A549 (cell line): ENCODE results near the gene WDCP. TPM values are rescaled to one million over a fixed set of nuclear protein-coding genes. Genes with fewer than 3 reads are reported as not detected.

Source experiments
- BCL3 ChIP-seq: fragments of >200 bp; sonication (Bioruptor Twin); formaldehyde crosslinking; IDR thresholded peaks from 3 replicates; pipeline ENCODE4 v1.6.1; 2016
- BHLHE40 ChIP-seq: IDR thresholded peaks from 2 replicates; pipeline ENCODE4 v1.6.1; 2012; ENCODE audit warnings: low read depth, low read length, inconsistent platforms
- CBX2 ChIP-seq: fragments of 200-600 bp; sonication (generic); IDR thresholded peaks from 2 replicates; pipeline ENCODE4 v1.6.1; 2016; ENCODE audit warnings: low read depth, mild to moderate bottlenecking, borderline replicate concordance
- CEBPB ChIP-seq, 2 experiments: fragments of >200 bp in 1 of 2; sonication (Bioruptor Twin) in 1 of 2; formaldehyde crosslinking in 1 of 2; IDR thresholded peaks; 2 replicates each; pipeline ENCODE4 v1.6.1; 2012 to 2016
- CHD2 ChIP-seq: fragments of 150-350 bp; IDR thresholded peaks from 2 replicates; pipeline ENCODE4 v1.6.1; 2014; ENCODE audit warnings: low read length; ENCODE audit not compliant: partially characterized antibody
- CHD4 ChIP-seq: fragments of 200-600 bp; sonication (generic); IDR thresholded peaks from 2 replicates; pipeline ENCODE4 v1.6.1; 2016; ENCODE audit warnings: antibody characterized with exemption, mild to moderate bottlenecking, borderline replicate concordance
- E2F6 ChIP-seq: IDR thresholded peaks from 2 replicates; pipeline ENCODE4 v1.6.1; 2012; ENCODE audit warnings: low read depth, borderline replicate concordance
- ELK1 ChIP-seq: fragments of 150-350 bp; IDR thresholded peaks from 2 replicates; pipeline ENCODE4 v1.6.1; 2014; ENCODE audit warnings: low read depth, mild to moderate bottlenecking, low read length
- EP300 ChIP-seq, 2 experiments: fragments of >200 bp; sonication (Bioruptor Twin); formaldehyde crosslinking; IDR thresholded peaks; 2 replicates in 1 of 2; 3 replicates in 1 of 2; pipeline ENCODE4 v1.6.1; 2016 to 2017
- FOSB ChIP-seq: fragments of 250-450 bp; sonication (Bioruptor Pico); IDR thresholded peaks from 2 replicates; pipeline ENCODE4 v1.5.0; 2020; ENCODE audit warnings: mild to moderate bottlenecking, moderate library complexity
- FOSL2 ChIP-seq, 2 experiments: fragments of 450-650 bp in 1 of 2; fragments of >200 bp in 1 of 2; sonication (Bioruptor Twin) in 1 of 2; formaldehyde crosslinking; IDR thresholded peaks; 2 replicates each; pipeline versions ENCODE4 v1.5.0 to v1.6.1; 2016 to 2020; ENCODE audit warnings: mild to moderate bottlenecking in 1 of 2, moderate library complexity in 1 of 2
- HDAC2 ChIP-seq: fragments of 200-600 bp; sonication (generic); IDR thresholded peaks from 2 replicates; pipeline ENCODE4 v1.6.1; 2016
- HES2 ChIP-seq: fragments of >200 bp; sonication (Bioruptor Twin); formaldehyde crosslinking; IDR thresholded peaks from 2 replicates; pipeline ENCODE4 v1.6.1; 2016
- HEYL ChIP-seq: fragments of 250-450 bp; sonication (Bioruptor Pico); IDR thresholded peaks from 2 replicates; pipeline ENCODE4 v1.8.0; 2021; ENCODE audit warnings: mild to moderate bottlenecking, moderate library complexity
- HOXA7 ChIP-seq: fragments of 250-450 bp; sonication (Bioruptor Pico); IDR thresholded peaks from 2 replicates; pipeline ENCODE4 v1.5.0; 2020; ENCODE audit warnings: mild to moderate bottlenecking, moderate library complexity
- HOXB5 ChIP-seq: fragments of 250-450 bp; sonication (Bioruptor Pico); IDR thresholded peaks from 2 replicates; pipeline ENCODE4 v1.5.0; 2020; ENCODE audit warnings: mild to moderate bottlenecking, moderate library complexity
- JUN ChIP-seq, 2 experiments: fragments of >200 bp; sonication (Bioruptor Twin); formaldehyde crosslinking; IDR thresholded peaks; 2 replicates in 1 of 2; 3 replicates in 1 of 2; pipeline ENCODE4 v1.6.1; 2016 to 2017
- KDM1A ChIP-seq: fragments of 200-600 bp; sonication (generic); IDR thresholded peaks from 2 replicates; pipeline ENCODE4 v1.6.1; 2016; ENCODE audit warnings: low read depth, mild to moderate bottlenecking
- MAZ ChIP-seq: fragments of 150-350 bp; IDR thresholded peaks from 2 replicates; pipeline ENCODE4 v1.6.1; 2014; ENCODE audit warnings: antibody characterized with exemption, low read depth, low read length, borderline replicate concordance
- MYC ChIP-seq: IDR thresholded peaks from 2 replicates; pipeline ENCODE4 v1.6.1; 2012; ENCODE audit warnings: mild to moderate bottlenecking, inconsistent platforms, low read length, improper control_type of control experiment, borderline replicate concordance
- NFE2L2 ChIP-seq: fragments of 150-350 bp; conservative IDR thresholded peaks from 2 replicates; pipeline ENCODE4 v1.6.1; 2014; ENCODE audit warnings: low read length
- NPAS2 ChIP-seq: fragments of 250-450 bp; sonication (Bioruptor Pico); IDR thresholded peaks from 2 replicates; pipeline ENCODE4 v1.8.0; 2022; ENCODE audit warnings: mild to moderate bottlenecking, moderate library complexity, borderline replicate concordance
- PBX3 ChIP-seq: IDR thresholded peaks from 2 replicates; pipeline ENCODE4 v1.6.1; 2012
- RAD21 ChIP-seq, 2 experiments: fragments of >200 bp in 1 of 2; sonication (Bioruptor Twin) in 1 of 2; formaldehyde crosslinking in 1 of 2; IDR thresholded peaks in 1 of 2; conservative IDR thresholded peaks in 1 of 2; 2 replicates in 1 of 2; 3 replicates in 1 of 2; pipeline ENCODE4 v1.6.1; 2012 to 2018; ENCODE audit warnings: inconsistent platforms in 1 of 2
- RARB ChIP-seq: fragments of 250-450 bp; sonication (Bioruptor Pico); IDR thresholded peaks from 2 replicates; pipeline ENCODE4 v1.8.0; 2021; ENCODE audit warnings: mild to moderate bottlenecking, moderate library complexity
- REST ChIP-seq: fragments of 200-600 bp; sonication (generic); IDR thresholded peaks from 2 replicates; pipeline ENCODE4 v1.6.1; 2016; ENCODE audit warnings: antibody characterized with exemption, mild to moderate bottlenecking, moderate library complexity
- SMC3 ChIP-seq: fragments of >200 bp; sonication (Bioruptor Twin); formaldehyde crosslinking; IDR thresholded peaks from 3 replicates; pipeline ENCODE4 v1.6.1; 2018; ENCODE audit warnings: inconsistent platforms
- TFCP2L1 ChIP-seq: fragments of 250-450 bp; sonication (Bioruptor Pico); IDR thresholded peaks from 2 replicates; pipeline ENCODE4 v1.5.0; 2021; ENCODE audit warnings: mild to moderate bottlenecking
- USF2 ChIP-seq: fragments of 450-650 bp; IDR thresholded peaks from 2 replicates; pipeline ENCODE4 v1.6.1; 2014; ENCODE audit warnings: antibody characterized with exemption
- ZFP36 ChIP-seq: fragments of 450-650 bp; IDR thresholded peaks from 2 replicates; pipeline ENCODE4 v1.6.1; 2014; ENCODE audit warnings: borderline replicate concordance; ENCODE audit not compliant: partially characterized antibody
- ZSCAN20 ChIP-seq: fragments of 250-450 bp; sonication (Bioruptor Pico); IDR thresholded peaks from 2 replicates; pipeline ENCODE4 v1.8.0; 2022; ENCODE audit warnings: mild to moderate bottlenecking, moderate library complexity
- polyA plus RNA-seq, 4 experiments: library from polyadenylated mRNA; depleted of rRNA in 3 of 4; stranded (reverse); fragments of >200 nt; fragmentation: RNase III in 1 of 4; extraction: RNeasy Plus Mini Kit Qiagen cat#74134 plus additional on column Dnase treatment in 1 of 4; gene quantifications; 2 replicates in 3 of 4; 3 replicates in 1 of 4; pipeline ENCODE4 v1.2.3, GENCODE V29; 2011 to 2017

WDCP gene
- polyA plus RNA-seq, 2 of the 4 experiments (the other 2 are of a cell fraction) = 12.7 to 20.8 TPM

GRCh38 chr2:24021122-24021998 lies 25.8 kb downstream of the WDCP start (continued):
- TF ChIP-seq MYC (no peak), REST (no peak), HOXA7 (no peak), NPAS2 (CRISPR knock-in tag) (no peak), ZSCAN20 (no peak), HES2 (no peak), BCL3 (no peak), FOSL2 (IDR thresholded peaks at IDR 0.05) (no peak), FOSL2 (CRISPR knock-in tag; IDR thresholded peaks at IDR 0.05) (0 out of 2 replicates have a peak, but pooled peaks have one; percentile 2), JUN (IDR thresholded peaks at IDR 0.05) (no peak), HEYL (CRISPR knock-in tag) (no peak), EP300 (IDR thresholded peaks at IDR 0.05) (no peak), HOXB5 (CRISPR knock-in tag) (no peak), CHD4 (no peak), ELK1 (no peak), PBX3 (no peak), FOSB (CRISPR knock-in tag) (no peak), NFE2L2 (no peak), USF2 (no peak), RAD21 (conservative IDR thresholded peaks at IDR 0.05 in 1 of 2, IDR thresholded peaks at IDR 0.05 in 1 of 2) (peak; percentile 52 to 70; a peak in 4 of 5 replicates), SMC3 (peak; percentile 43; the same call in 1 of the 3 replicates), KDM1A (no peak), MAZ (no peak), RARB (CRISPR knock-in tag) (no peak), E2F6 (no peak), TFCP2L1 (no peak), ZFP36 (no peak), BHLHE40 (no peak), CBX2 (no peak), CHD2 (peak; percentile 22), HDAC2 (no peak), CEBPB (IDR thresholded peaks at IDR 0.05) (no peak)
